ENCODE measurements around the gene CCNF.

CCNF gene

DNA sequence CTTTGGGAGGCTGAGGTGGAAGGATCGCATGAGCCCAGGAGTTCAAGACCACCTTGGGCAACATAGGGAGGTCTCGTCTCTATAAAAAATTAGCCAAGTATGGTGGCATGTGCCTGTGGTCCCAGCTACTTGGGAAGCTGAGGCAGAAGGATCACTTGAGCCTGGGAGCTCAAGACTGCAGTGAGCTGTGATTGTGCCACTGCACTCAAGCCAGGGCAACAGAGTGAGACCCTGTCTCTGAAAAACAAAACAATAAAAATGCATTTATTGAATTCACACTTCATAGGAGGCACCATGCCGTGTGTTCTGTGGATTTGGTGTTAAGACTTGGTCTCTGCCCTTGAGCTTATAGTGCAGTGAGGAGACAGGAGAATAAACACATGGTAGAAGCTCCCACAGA lies 48.1 kb downstream of the CCNF start:
- TF ChIP-seq FOXM1 (IDR thresholded peaks at IDR 0.05; ENCODE audit: borderline replicate concordance, low read depth) (no peak), NFIC (IDR thresholded peaks at IDR 0.05) (no peak), YY1 (IDR thresholded peaks at IDR 0.05; ENCODE audit: low read depth) (no peak), CEBPB (IDR thresholded peaks at IDR 0.05) (no peak), CREB1 (IDR thresholded peaks at IDR 0.05; ENCODE audit: low read depth) (no peak), EGR1 (IDR thresholded peaks at IDR 0.05) (no peak), EP300 (IDR thresholded peaks at IDR 0.05; ENCODE audit: borderline replicate concordance) (no peak), TAF1 (IDR thresholded peaks at IDR 0.05; ENCODE audit: low read depth) (no peak), TCF12 (IDR thresholded peaks at IDR 0.05; ENCODE audit: low read depth) (no peak), TEAD4 (IDR thresholded peaks at IDR 0.05) (no peak), ZBTB7A (IDR thresholded peaks at IDR 0.05; ENCODE audit: low read depth) (no peak), RAD21 (IDR thresholded peaks at IDR 0.05; ENCODE audit: low read depth) (no peak)
- TF ChIP-seq, protein P1, sequence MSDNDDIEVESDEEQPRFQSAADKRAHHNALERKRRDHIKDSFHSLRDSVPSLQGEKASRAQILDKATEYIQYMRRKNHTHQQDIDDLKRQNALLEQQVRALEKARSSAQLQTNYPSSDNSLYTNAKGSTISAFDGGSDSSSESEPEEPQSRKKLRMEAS (IDR thresholded peaks at IDR 0.05), result no peak
- TF ChIP-seq, protein P2, sequence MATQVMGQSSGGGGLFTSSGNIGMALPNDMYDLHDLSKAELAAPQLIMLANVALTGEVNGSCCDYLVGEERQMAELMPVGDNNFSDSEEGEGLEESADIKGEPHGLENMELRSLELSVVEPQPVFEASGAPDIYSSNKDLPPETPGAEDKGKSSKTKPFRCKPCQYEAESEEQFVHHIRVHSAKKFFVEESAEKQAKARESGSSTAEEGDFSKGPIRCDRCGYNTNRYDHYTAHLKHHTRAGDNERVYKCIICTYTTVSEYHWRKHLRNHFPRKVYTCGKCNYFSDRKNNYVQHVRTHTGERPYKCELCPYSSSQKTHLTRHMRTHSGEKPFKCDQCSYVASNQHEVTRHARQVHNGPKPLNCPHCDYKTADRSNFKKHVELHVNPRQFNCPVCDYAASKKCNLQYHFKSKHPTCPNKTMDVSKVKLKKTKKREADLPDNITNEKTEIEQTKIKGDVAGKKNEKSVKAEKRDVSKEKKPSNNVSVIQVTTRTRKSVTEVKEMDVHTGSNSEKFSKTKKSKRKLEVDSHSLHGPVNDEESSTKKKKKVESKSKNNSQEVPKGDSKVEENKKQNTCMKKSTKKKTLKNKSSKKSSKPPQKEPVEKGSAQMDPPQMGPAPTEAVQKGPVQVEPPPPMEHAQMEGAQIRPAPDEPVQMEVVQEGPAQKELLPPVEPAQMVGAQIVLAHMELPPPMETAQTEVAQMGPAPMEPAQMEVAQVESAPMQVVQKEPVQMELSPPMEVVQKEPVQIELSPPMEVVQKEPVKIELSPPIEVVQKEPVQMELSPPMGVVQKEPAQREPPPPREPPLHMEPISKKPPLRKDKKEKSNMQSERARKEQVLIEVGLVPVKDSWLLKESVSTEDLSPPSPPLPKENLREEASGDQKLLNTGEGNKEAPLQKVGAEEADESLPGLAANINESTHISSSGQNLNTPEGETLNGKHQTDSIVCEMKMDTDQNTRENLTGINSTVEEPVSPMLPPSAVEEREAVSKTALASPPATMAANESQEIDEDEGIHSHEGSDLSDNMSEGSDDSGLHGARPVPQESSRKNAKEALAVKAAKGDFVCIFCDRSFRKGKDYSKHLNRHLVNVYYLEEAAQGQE (IDR thresholded peaks at IDR 0.05; ENCODE audit: low read depth), result no peak
- TF ChIP-seq, protein P3, sequence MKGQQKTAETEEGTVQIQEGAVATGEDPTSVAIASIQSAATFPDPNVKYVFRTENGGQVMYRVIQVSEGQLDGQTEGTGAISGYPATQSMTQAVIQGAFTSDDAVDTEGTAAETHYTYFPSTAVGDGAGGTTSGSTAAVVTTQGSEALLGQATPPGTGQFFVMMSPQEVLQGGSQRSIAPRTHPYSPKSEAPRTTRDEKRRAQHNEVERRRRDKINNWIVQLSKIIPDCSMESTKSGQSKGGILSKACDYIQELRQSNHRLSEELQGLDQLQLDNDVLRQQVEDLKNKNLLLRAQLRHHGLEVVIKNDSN (IDR thresholded peaks at IDR 0.05), result no peak

DNA sequence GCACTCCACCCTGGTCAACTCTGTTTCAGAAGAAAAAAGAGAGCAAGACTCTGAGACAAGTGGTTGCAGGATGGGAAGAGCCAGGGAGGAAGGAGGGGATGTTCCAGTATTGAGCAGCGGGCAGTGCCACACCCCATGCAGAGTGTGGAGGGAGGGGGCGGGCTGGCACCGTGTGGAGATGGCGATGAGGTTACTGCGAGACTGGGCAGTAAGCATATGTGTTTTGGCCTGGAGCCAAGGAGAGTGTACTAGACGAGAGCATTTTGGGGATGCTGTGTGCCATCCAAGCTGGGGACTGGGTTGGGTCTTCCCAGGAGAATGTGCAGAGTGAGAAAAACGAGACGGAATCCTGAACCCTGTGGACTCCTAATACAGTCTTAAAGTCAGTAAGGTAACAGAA lies 49.0 kb downstream of the CCNF start:
- no peak for TF ChIP-seq RAD21 (IDR thresholded peaks at IDR 0.05; ENCODE audit: low read depth)
- no peak for TF ChIP-seq NFIC (IDR thresholded peaks at IDR 0.05)
- TF ChIP-seq, protein P1 (IDR thresholded peaks at IDR 0.05), result no peak
- TF ChIP-seq TEAD4 (IDR thresholded peaks at IDR 0.05), result no peak
- no peak for TF ChIP-seq ZBTB7A (IDR thresholded peaks at IDR 0.05; ENCODE audit: low read depth)

DNA sequence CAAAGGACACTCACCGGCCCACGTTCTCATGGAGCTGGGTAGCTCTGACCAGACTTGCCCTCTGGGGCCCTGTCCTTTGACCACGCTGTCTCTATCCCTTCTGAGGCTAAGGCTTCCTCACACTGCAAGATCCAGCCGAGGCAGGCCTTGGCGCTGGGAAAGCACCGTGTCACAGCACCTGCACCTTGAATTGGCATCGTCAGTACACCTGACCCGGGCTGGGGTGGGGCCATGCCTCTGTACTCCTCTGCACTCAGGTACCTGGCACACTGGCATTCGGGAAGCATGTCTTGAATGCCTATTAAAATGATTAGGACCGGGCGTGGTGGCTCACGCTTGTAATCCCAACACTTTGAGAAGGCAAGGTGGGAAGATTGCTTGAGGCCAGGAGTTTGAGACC lies 51.7 kb downstream of the CCNF start:
- no peak for TF ChIP-seq ZBTB7A (IDR thresholded peaks at IDR 0.05; ENCODE audit: low read depth)
- no peak for TF ChIP-seq CREB1 (IDR thresholded peaks at IDR 0.05; ENCODE audit: low read depth)
- no peak for TF ChIP-seq TEAD4 (IDR thresholded peaks at IDR 0.05)
- TF ChIP-seq, protein P1 (IDR thresholded peaks at IDR 0.05), result no peak
- TF ChIP-seq EP300 (IDR thresholded peaks at IDR 0.05; ENCODE audit: borderline replicate concordance), result no peak
- TF ChIP-seq RAD21 (IDR thresholded peaks at IDR 0.05; ENCODE audit: low read depth), result no peak
- TF ChIP-seq TAF1 (IDR thresholded peaks at IDR 0.05; ENCODE audit: low read depth), result no peak
- no peak for TF ChIP-seq YY1 (IDR thresholded peaks at IDR 0.05; ENCODE audit: low read depth)

DNA sequence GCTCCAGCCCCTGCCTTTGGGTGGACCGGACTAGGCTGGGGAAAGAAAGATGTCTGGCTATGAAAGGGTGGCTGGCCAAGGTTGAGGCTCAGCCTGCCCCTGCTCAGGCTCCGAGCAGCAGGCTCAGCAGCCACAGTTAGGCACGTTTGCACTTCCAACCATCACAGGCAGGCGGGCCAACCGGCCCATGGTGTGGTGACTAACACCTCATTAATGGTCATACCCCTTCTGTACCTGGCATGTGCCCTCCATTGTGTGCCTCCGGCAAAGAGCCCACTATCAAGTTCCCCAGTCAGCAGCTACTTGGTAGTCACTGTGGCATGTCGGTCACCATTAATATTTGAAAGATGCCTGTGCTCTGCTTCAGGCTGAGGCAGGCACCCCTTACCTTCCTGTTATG lies 52.4 kb downstream of the CCNF start:
- TF ChIP-seq NFIC (IDR thresholded peaks at IDR 0.05), result no peak
- TF ChIP-seq, protein P2 (IDR thresholded peaks at IDR 0.05; ENCODE audit: low read depth), result no peak
- TF ChIP-seq EP300 (IDR thresholded peaks at IDR 0.05; ENCODE audit: borderline replicate concordance), result no peak
- no peak for TF ChIP-seq FOXM1 (IDR thresholded peaks at IDR 0.05; ENCODE audit: borderline replicate concordance, low read depth)
- no peak for TF ChIP-seq ZBTB7A (IDR thresholded peaks at IDR 0.05; ENCODE audit: low read depth)
- TF ChIP-seq, protein P3 (IDR thresholded peaks at IDR 0.05), result no peak
- TF ChIP-seq TCF12 (IDR thresholded peaks at IDR 0.05; ENCODE audit: low read depth), result no peak
- TF ChIP-seq TEAD4 (IDR thresholded peaks at IDR 0.05), result no peak
- no peak for TF ChIP-seq EGR1 (IDR thresholded peaks at IDR 0.05)
- TF ChIP-seq RAD21 (IDR thresholded peaks at IDR 0.05; ENCODE audit: low read depth), result no peak
- no peak for TF ChIP-seq YY1 (IDR thresholded peaks at IDR 0.05; ENCODE audit: low read depth)

DNA sequence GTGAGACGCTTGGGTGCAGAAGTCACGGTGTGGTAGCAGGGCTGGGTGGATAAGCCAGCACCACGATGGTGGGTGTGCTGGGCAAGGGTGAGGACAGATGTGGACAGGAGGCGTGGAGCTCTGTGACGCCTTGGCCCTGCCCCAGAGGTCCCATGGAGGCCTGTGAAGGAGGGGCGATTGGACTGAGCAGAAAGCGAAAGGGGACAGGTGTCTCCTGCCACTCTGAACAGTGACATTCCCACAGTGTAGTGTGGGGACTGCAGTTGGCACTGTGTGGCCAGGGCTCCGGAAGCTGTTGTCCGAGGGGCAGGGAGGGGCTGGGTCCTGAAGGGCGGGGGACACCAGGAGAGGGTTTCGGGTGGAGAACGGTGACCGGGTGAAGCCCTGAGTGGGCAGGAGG lies 53.0 kb downstream of the CCNF start:
- TF ChIP-seq EP300 (IDR thresholded peaks at IDR 0.05; ENCODE audit: borderline replicate concordance), result no peak
- no peak for TF ChIP-seq TEAD4 (IDR thresholded peaks at IDR 0.05)
- no peak for TF ChIP-seq TCF12 (IDR thresholded peaks at IDR 0.05; ENCODE audit: low read depth)
- TF ChIP-seq, protein P1 (IDR thresholded peaks at IDR 0.05), result no peak
- TF ChIP-seq NFIC (IDR thresholded peaks at IDR 0.05), result no peak
- no peak for TF ChIP-seq EGR1 (IDR thresholded peaks at IDR 0.05)
- TF ChIP-seq RAD21 (IDR thresholded peaks at IDR 0.05; ENCODE audit: low read depth), result no peak
- TF ChIP-seq YY1 (IDR thresholded peaks at IDR 0.05; ENCODE audit: low read depth), result no peak
- TF ChIP-seq TAF1 (IDR thresholded peaks at IDR 0.05; ENCODE audit: low read depth), result no peak
- no peak for TF ChIP-seq ZBTB7A (IDR thresholded peaks at IDR 0.05; ENCODE audit: low read depth)
- TF ChIP-seq, protein P3 (IDR thresholded peaks at IDR 0.05), result no peak
- TF ChIP-seq, protein P2 (IDR thresholded peaks at IDR 0.05; ENCODE audit: low read depth), result no peak
- no peak for TF ChIP-seq FOXM1 (IDR thresholded peaks at IDR 0.05; ENCODE audit: borderline replicate concordance, low read depth)
- TF ChIP-seq CEBPB (IDR thresholded peaks at IDR 0.05), result no peak
- TF ChIP-seq CREB1 (IDR thresholded peaks at IDR 0.05; ENCODE audit: low read depth), result no peak
